Measurements from ENCODE around the gene MYOG.

MYOG gene

DNA sequence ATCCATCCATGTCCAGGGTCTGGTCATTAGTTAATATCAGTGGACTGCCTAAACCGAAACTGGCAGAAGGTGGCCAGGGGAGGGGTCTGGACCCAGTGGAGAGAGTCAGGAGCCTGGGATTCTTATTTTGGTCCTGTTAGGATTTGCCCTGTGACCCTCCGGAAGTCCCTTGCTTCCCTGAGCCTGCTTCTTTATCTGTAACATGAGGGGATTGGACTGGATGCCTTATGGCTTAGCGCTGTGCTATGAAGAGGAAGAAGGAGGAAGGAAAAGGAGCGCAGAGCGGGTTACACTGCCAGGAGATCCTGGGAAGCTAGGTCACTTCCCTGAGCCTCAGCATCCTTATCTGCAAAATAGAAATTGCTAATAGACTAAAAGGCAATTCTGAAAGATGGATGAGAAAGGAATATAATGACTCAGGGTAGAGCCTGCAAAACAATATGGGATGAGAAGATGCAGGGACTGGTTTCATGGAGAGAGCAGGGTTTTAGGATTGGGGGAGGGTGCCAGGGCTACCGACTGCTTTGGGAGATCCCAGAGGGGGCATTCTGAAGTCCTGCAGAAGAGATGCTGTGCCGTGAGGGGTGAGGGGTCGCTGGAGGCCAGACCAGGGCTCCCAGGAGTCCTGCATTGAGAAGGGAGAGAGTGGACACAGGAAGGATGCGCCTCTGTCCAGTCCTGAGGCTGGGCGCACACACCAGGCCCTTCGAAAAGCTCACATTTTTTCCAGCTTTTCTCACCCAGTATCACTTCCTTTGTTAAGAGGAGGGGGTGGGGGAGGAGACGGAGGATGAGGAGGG lies 41.3 kb upstream of the MYOG start:
- no peaks in the 10 kb centered on the region for H3K36me3 ChIP-seq (ENCODE audit: control insufficient read depth, insufficient read depth, low read length)
- DNase-seq (ENCODE audit: low read depth, low spot score) = no peak
- no peaks in the 10 kb centered on the region for H3K9me3 ChIP-seq (ENCODE audit: control insufficient read depth, insufficient read depth, low read length)
- H3K27me3 ChIP-seq (ENCODE audit: control insufficient read depth, insufficient read depth, low read length) = no peaks in the 10 kb centered on the region; the same call in 1 of the 2 replicates
- no CpG with 5 or more reads among the region's 12 CpGs for WGBS (ENCODE audit: insufficient coverage, insufficient read length)
- H3K4me3 ChIP-seq (ENCODE audit: low read length) = peak overlapping the region; percentile 31; the same call in 1 of the 2 replicates
- peaks cover 10% of the 10 kb centered on the region; the same call in 1 of the 2 replicates for H3K4me1 ChIP-seq (ENCODE audit: control insufficient read depth, insufficient read depth, low read length)
- no peak overlapping the region for H3K27ac ChIP-seq (ENCODE audit: low read length)

DNA sequence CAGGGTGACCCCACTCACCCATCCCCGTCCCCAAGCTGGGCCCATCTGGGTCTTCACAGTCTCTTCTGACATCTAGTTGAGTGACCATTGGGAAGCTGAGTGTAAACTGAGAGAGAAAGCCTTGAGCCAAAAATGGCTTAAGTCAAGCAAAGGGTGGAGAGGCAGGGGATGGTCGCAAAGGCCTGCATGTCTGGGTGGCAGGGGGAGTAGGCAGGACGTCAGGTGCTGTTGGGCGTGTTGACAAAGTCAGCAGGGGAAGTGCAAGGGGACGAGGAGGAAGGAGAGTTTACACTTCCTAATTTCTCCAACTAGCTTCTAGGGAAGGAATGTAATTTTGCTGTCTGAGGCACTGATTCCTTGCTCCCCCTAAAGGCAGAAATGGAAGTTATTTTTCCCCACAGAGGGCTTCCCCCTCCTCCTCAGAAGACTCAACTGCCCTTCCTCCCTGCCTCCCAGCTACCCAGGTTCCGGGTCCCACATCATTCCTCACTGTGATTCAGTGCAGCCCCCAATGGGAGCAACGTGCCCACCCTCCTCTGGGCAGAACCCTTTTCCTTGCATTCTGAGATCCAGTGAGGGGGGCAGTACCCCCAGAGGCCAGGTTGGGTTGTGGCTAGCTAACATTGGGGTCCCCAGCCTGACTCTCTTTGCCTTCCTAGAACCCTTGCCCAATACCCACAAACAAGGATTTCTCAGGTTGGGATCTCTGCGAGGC lies 40.5 kb upstream of the MYOG start:
- WGBS (ENCODE audit: insufficient coverage, insufficient read length) = no CpG with 5 or more reads among the region's 8 CpGs
- H3K27ac ChIP-seq (ENCODE audit: low read length) = no peak overlapping the region
- H3K4me3 ChIP-seq (ENCODE audit: low read length) = no peak overlapping the region
- no peaks in the 10 kb centered on the region for H3K36me3 ChIP-seq (ENCODE audit: control insufficient read depth, insufficient read depth, low read length)
- peaks cover 10% of the 10 kb centered on the region; the same call in 1 of the 2 replicates for H3K4me1 ChIP-seq (ENCODE audit: control insufficient read depth, insufficient read depth, low read length)
- no peaks in the 10 kb centered on the region; the same call in 1 of the 2 replicates for H3K27me3 ChIP-seq (ENCODE audit: control insufficient read depth, insufficient read depth, low read length)
- peak; percentile 43 for DNase-seq (ENCODE audit: low read depth, low spot score)
- no peaks in the 10 kb centered on the region for H3K9me3 ChIP-seq (ENCODE audit: control insufficient read depth, insufficient read depth, low read length)

DNA sequence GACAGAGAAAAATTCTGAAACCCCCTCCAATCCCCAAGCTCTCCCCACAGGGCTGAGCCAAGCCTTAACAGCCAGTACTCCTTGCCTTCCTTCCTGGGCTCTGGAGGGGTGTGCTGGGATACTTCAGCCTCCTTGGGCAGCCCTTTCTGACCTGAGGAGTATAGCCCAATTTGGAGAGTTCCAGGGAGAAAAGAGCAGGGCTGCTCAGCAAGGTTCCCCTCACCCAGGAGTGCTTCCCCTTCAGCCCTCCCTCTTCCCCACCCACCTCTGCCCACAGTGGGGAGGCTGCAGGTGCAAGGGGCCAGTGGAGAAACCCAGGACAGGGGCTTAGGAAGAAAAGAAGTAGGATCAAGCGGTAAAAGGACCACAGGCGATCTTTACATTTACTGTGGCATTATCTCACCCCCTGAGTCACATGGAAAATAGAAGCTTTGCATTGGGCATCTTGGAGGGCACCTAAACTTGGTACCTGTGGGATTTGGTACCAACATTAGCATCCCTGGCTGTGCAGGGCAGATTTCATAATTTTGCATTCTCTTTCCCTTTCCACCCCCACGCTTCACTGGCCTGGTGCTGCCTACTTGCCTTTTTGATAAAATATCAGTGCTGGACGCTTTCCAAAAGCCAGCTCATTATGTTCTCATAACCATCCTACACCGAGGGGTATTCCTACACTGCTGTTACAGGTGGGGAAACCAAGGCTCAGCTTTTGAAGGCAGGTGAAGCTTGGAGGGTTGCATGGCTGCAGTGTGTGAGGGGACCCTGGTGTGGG lies 38.9 kb upstream of the MYOG start:
- no CpG with 5 or more reads among the region's 5 CpGs for WGBS (ENCODE audit: insufficient coverage, insufficient read length)
- peaks cover 10% of the 10 kb centered on the region; the same call in 1 of the 2 replicates for H3K4me1 ChIP-seq (ENCODE audit: control insufficient read depth, insufficient read depth, low read length)
- H3K4me3 ChIP-seq (ENCODE audit: low read length) = no peak overlapping the region
- no peaks in the 10 kb centered on the region for H3K9me3 ChIP-seq (ENCODE audit: control insufficient read depth, insufficient read depth, low read length)
- no peak overlapping the region for H3K27ac ChIP-seq (ENCODE audit: low read length)
- H3K36me3 ChIP-seq (ENCODE audit: control insufficient read depth, insufficient read depth, low read length) = no peaks in the 10 kb centered on the region
- DNase-seq (ENCODE audit: low read depth, low spot score) = no peak
- H3K27me3 ChIP-seq (ENCODE audit: control insufficient read depth, insufficient read depth, low read length) = no peaks in the 10 kb centered on the region; the same call in 1 of the 2 replicates

DNA sequence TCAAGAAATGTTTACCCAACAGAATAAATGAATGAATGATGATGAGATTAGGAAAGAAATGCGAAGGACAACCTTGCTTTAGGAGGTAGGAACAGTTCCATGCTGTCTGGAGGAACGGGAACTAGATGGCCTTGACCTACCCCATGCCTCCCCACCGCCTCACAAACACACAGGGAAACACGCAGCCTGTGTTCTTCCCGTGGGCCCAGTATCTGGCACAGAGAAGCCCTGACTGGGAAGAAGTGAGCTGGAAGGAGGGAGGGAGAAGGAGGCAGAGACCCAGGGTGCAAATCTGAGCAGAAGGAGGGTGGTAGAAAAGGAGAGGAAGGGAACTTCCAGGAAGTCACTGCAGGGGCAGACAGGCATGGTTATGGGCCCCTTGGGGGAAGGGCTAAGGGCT lies 38.2 kb upstream of the MYOG start:
- no peak overlapping the region for H3K27ac ChIP-seq (ENCODE audit: low read length)
- DNase-seq (ENCODE audit: low read depth, low spot score) = no peak
- H3K4me1 ChIP-seq (ENCODE audit: control insufficient read depth, insufficient read depth, low read length) = peaks cover 10% of the 10 kb centered on the region; the same call in 1 of the 2 replicates
- H3K4me3 ChIP-seq (ENCODE audit: low read length) = no peak overlapping the region
- no peaks in the 10 kb centered on the region for H3K9me3 ChIP-seq (ENCODE audit: control insufficient read depth, insufficient read depth, low read length)
- H3K36me3 ChIP-seq (ENCODE audit: control insufficient read depth, insufficient read depth, low read length) = no peaks in the 10 kb centered on the region
- no CpG with 5 or more reads among the region's 5 CpGs for WGBS (ENCODE audit: insufficient coverage, insufficient read length)
- H3K27me3 ChIP-seq (ENCODE audit: control insufficient read depth, insufficient read depth, low read length) = no peaks in the 10 kb centered on the region; the same call in 1 of the 2 replicates

DNA sequence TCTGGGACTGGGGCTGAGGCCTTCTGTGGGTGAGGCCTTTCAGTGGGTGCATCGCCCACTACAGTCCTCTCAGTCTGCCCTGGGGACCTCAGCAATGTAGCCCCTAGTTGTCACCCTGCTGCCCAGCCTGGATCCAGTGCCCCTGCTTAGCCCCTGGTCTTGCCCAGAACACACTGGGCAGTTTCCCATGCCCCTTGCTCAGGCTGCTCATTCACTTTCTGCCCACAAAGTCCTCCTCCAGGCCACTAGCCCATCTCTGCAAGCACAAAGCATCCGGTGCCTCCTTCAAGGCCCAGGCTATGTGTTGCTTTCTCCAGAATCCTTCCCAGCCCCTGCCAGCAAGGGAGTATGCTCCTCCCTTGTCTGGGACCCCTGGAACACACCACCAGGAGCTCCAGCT lies 36.3 kb upstream of the MYOG start:
- WGBS (ENCODE audit: insufficient coverage, insufficient read length) = no CpG with 5 or more reads among the region's 2 CpGs
- no peaks in the 10 kb centered on the region; the same call in 1 of the 2 replicates for H3K27me3 ChIP-seq (ENCODE audit: control insufficient read depth, insufficient read depth, low read length)
- H3K36me3 ChIP-seq (ENCODE audit: control insufficient read depth, insufficient read depth, low read length) = no peaks in the 10 kb centered on the region
- no peaks in the 10 kb centered on the region for H3K9me3 ChIP-seq (ENCODE audit: control insufficient read depth, insufficient read depth, low read length)
- H3K4me1 ChIP-seq (ENCODE audit: control insufficient read depth, insufficient read depth, low read length) = peaks cover 8% of the 10 kb centered on the region; the same call in 1 of the 2 replicates
- DNase-seq (ENCODE audit: low read depth, low spot score) = no peak
- no peak overlapping the region for H3K4me3 ChIP-seq (ENCODE audit: low read length)
- H3K27ac ChIP-seq (ENCODE audit: low read length) = no peak overlapping the region

DNA sequence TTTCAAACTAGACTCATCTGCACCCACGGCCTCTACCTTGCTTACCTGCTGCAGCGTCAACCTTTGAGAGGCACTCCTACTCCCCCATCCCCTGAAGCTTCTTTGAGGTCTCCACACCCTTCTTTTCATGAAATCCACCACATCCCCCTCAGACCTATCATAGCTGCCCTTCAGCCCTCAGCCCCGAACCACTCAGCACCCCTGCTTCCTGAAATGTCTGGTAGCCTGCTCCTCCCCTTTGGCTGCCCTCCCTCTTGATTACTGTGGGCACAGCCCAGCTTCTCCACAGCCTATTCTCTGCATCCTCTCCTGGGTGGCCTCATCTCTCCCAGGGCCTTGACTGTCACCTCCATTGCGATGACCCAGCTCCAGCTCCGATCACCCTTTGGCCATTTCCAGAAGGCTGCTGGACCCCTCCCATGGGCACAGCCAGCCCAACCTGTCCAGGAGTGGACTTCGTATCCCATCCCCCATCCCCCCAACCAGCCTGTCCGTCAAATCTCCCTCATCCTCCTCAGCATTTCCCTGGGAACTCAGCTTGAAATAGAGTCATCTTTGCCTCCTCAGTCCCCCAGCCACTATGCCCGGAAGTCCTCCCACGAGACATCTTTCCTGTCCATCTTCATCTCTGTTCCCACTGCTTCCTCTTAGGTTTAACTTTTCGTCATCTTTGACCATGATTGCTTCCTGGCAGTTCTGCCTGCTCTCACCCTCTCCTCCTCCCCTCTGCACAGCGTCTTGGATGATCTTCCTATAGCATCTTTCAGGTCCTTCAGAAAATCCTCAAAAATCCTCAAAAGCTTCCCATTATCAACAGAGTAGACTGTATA lies 35.6 kb upstream of the MYOG start:
- H3K9me3 ChIP-seq (ENCODE audit: control insufficient read depth, insufficient read depth, low read length) = no peaks in the 10 kb centered on the region
- H3K4me1 ChIP-seq (ENCODE audit: control insufficient read depth, insufficient read depth, low read length) = peaks cover 2% of the 10 kb centered on the region; the same call in 1 of the 2 replicates
- WGBS (ENCODE audit: insufficient coverage, insufficient read length) = no CpG with 5 or more reads among the region's 11 CpGs
- no peaks in the 10 kb centered on the region for H3K36me3 ChIP-seq (ENCODE audit: control insufficient read depth, insufficient read depth, low read length)
- DNase-seq (ENCODE audit: low read depth, low spot score) = no peak
- H3K27ac ChIP-seq (ENCODE audit: low read length) = no peak overlapping the region
- H3K4me3 ChIP-seq (ENCODE audit: low read length) = no peak overlapping the region
- no peaks in the 10 kb centered on the region for H3K27me3 ChIP-seq (ENCODE audit: control insufficient read depth, insufficient read depth, low read length)

DNA sequence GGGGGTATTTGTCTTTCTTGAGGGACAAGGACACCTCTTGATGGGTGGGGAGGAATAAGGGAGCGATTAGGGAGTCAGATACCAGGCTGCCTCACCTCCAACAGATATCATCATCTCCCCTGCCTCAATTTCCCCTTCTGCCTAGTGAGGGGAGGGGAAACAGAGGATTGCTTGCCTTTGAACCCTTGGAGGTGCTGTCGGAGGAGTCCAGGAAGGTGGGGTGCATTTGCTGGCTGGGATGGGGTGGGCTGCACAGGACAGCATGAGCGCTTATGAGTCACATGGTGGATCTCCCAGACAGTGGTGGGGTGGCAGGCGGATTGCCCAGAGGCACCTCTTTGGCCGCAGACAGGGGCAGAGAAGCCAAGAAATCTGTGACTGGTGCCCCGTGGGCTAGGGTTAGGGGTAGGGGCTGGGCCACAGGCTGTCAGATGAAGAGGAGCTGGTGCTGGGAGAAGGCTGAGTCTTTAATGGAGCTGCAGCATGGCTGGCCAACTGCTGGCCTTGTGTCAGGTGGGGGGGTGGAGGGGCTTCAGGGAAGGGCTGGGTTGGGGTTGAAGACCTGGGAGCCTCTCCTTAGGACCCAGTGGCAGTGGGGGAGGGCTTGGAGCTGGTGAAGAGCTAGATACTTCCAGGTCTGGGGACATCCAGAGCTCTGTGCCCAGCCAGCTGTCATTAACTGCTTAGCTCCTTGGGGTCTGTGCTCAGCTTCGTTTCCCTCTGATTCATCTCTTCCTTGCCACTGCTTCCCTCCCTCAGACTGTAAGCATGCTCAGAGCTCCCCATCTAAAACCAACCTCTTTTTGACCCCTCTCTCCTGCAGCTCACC lies 34.7 kb upstream of the MYOG start:
- no CpG with 5 or more reads among the region's 7 CpGs for WGBS (ENCODE audit: insufficient coverage, insufficient read length)
- H3K4me3 ChIP-seq (ENCODE audit: low read length) = no peak overlapping the region
- no peak overlapping the region for H3K27ac ChIP-seq (ENCODE audit: low read length)
- H3K27me3 ChIP-seq (ENCODE audit: control insufficient read depth, insufficient read depth, low read length) = no peaks in the 10 kb centered on the region
- DNase-seq (ENCODE audit: low read depth, low spot score) = no peak
- no peaks in the 10 kb centered on the region for H3K36me3 ChIP-seq (ENCODE audit: control insufficient read depth, insufficient read depth, low read length)
- no peaks in the 10 kb centered on the region for H3K4me1 ChIP-seq (ENCODE audit: control insufficient read depth, insufficient read depth, low read length)
- H3K9me3 ChIP-seq (ENCODE audit: control insufficient read depth, insufficient read depth, low read length) = no peaks in the 10 kb centered on the region

DNA sequence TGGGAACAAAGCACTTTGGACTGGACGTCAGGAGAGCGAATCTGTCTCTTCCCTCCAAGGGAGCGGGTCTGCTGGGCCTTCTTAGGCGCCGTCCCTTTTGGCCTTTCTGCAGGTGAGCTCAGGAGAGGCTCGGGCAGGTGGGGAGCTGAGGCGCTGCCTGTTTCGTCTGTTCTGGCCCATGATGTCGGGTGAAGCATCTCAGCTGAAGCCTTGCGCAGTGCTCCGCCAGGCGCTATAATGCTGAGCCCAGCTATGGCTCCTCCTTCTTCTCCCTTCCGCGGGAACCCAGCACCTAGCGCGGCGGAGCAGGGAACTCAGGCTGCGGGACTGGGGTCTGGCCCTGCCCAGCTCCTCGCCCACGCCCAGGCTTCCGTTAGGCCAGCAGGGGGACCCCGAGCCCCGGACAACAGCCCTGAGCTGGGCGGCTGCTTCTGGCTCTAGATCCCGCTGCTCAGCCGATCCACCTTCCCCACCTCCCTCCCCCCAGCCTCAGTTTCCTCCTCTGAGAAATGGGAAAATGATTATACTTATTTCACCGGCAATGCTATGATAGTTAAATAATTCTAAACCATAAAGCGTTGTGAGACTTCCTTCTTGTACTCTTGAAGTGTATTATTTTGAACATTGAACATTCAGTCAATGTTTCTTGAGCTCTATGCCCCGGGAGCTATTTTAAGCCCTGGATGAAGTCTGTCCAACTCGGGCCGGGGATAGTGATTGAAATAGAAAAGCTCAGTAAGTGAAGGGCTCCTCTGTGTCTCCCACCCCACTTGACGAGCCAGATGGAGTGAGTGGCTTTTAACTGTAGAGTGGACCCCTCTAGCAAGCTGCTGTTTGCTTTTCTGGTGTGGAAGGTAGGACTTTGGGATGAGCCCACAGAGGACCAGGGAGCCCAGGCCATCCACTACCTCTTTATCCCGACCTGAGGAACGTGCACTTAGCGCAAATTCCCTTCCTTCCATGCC lies 32.1 kb upstream of the MYOG start:
- peak; percentile 77 for DNase-seq (ENCODE audit: low read depth, low spot score)
- H3K27ac ChIP-seq (ENCODE audit: low read length) = no peak overlapping the region
- H3K27me3 ChIP-seq (ENCODE audit: control insufficient read depth, insufficient read depth, low read length) = no peaks in the 10 kb centered on the region
- H3K4me3 ChIP-seq (ENCODE audit: low read length) = no peak overlapping the region; the same call in 1 of the 2 replicates
- H3K9me3 ChIP-seq (ENCODE audit: control insufficient read depth, insufficient read depth, low read length) = no peaks in the 10 kb centered on the region
- WGBS (ENCODE audit: insufficient coverage, insufficient read length) = no CpG with 5 or more reads among the region's 35 CpGs
- H3K36me3 ChIP-seq (ENCODE audit: control insufficient read depth, insufficient read depth, low read length) = no peaks in the 10 kb centered on the region
- no peaks in the 10 kb centered on the region for H3K4me1 ChIP-seq (ENCODE audit: control insufficient read depth, insufficient read depth, low read length)
